ENCODE measurements around the gene GLT6D1.

Gene GLT6D1

GRCh38 chr9:135622415-135623020 is 16.8 kb downstream of the GLT6D1 start:
- no peak overlapping the region for H2AFZ ChIP-seq (ENCODE audit: low read length)

GRCh38 chr9:135620558-135620957 is 18.8 kb downstream of the GLT6D1 start:
- no peaks in the 10 kb centered on the region for H3F3A ChIP-seq (ENCODE audit: insufficient read depth, low read length)
- H3K9ac ChIP-seq (ENCODE audit: low read length) = no peak overlapping the region
- no peak overlapping the region for H3K4me3 ChIP-seq (ENCODE audit: low read length)
- no peak overlapping the region for H3K4me2 ChIP-seq (ENCODE audit: low read depth, low read length)
- no peak overlapping the region for H3K27ac ChIP-seq (ENCODE audit: low read length)
- no peaks in the 10 kb centered on the region for H4K20me1 ChIP-seq (ENCODE audit: insufficient read depth, low read length)
- H3K9me2 ChIP-seq (replicated peaks; ENCODE audit: insufficient read depth, low read length) = no peaks in the 10 kb centered on the region
- peaks cover 13% of the 10 kb centered on the region for H3K4me1 ChIP-seq (ENCODE audit: low read length)
- no peaks in the 10 kb centered on the region for H3K9me3 ChIP-seq (replicated peaks; ENCODE audit: insufficient read depth, low read length)
- peaks cover 58% of the 10 kb centered on the region for H3K27me3 ChIP-seq (replicated peaks; ENCODE audit: insufficient read depth, low read length)
- no peak for DNase-seq
- TF ChIP-seq EZH2phosphoT487 (IDR thresholded peaks at IDR 0.05; ENCODE audit: low read length) = no peak
- TF ChIP-seq CTCF (IDR thresholded peaks at IDR 0.05; ENCODE audit: low read length) = no peak
- TF ChIP-seq EZH2 (optimal IDR thresholded peaks at IDR 0.05; ENCODE audit: low read depth, low read length) = no peak
- no peaks in the 10 kb centered on the region for H3K79me2 ChIP-seq (ENCODE audit: low read length)
- H2AFZ ChIP-seq (ENCODE audit: low read length) = no peak overlapping the region
- H3K36me3 ChIP-seq (replicated peaks; ENCODE audit: insufficient read depth, low read length) = no peaks in the 10 kb centered on the region

More at GRCh38 chr9:135622415-135623020, 16.8 kb downstream of the GLT6D1 start:
- peak overlapping the region; percentile 53; the same call in 1 of the 2 replicates for H3K27ac ChIP-seq (ENCODE audit: low read length)
- H3K9me3 ChIP-seq (replicated peaks; ENCODE audit: insufficient read depth, low read length) = no peaks in the 10 kb centered on the region
- H4K20me1 ChIP-seq (ENCODE audit: insufficient read depth, low read length) = no peaks in the 10 kb centered on the region
- no peak for TF ChIP-seq EZH2phosphoT487 (IDR thresholded peaks at IDR 0.05; ENCODE audit: low read length)
- TF ChIP-seq CTCF (IDR thresholded peaks at IDR 0.05; ENCODE audit: low read length) = no peak
- no peak for TF ChIP-seq EZH2 (optimal IDR thresholded peaks at IDR 0.05; ENCODE audit: low read depth, low read length)
- H3K4me2 ChIP-seq (ENCODE audit: low read depth, low read length) = peak overlapping the region; percentile 14; the same call in 1 of the 2 replicates
- H3F3A ChIP-seq (ENCODE audit: insufficient read depth, low read length) = no peaks in the 10 kb centered on the region
- H3K36me3 ChIP-seq (replicated peaks; ENCODE audit: insufficient read depth, low read length) = no peaks in the 10 kb centered on the region
- no peaks in the 10 kb centered on the region for H3K9me2 ChIP-seq (replicated peaks; ENCODE audit: insufficient read depth, low read length)
- H3K9ac ChIP-seq (ENCODE audit: low read length) = no peak overlapping the region
- peaks cover 67% of the 10 kb centered on the region for H3K27me3 ChIP-seq (replicated peaks; ENCODE audit: insufficient read depth, low read length)
- DNase-seq = peak; percentile 9
- no peak overlapping the region for H3K4me3 ChIP-seq (ENCODE audit: low read length)
- H3K79me2 ChIP-seq (ENCODE audit: low read length) = no peaks in the 10 kb centered on the region
- peaks cover 13% of the 10 kb centered on the region for H3K4me1 ChIP-seq (ENCODE audit: low read length)

- no peak for DNase-seq
- Histone ChIP-seq H3K9me2 (replicated peaks; ENCODE audit: insufficient read depth, low read length) (no peaks in the 10 kb centered on the region), H3K4me2 (ENCODE audit: low read depth, low read length) (no peak overlapping the region), H2AFZ (ENCODE audit: low read length) (no peak overlapping the region), H3K9me3 (replicated peaks; ENCODE audit: insufficient read depth, low read length) (no peaks in the 10 kb centered on the region), H3K36me3 (replicated peaks; ENCODE audit: insufficient read depth, low read length) (no peaks in the 10 kb centered on the region), H3K27ac (ENCODE audit: low read length) (no peak overlapping the region), H3K9ac (ENCODE audit: low read length) (no peak overlapping the region), H4K20me1 (ENCODE audit: insufficient read depth, low read length) (no peaks in the 10 kb centered on the region), H3K79me2 (ENCODE audit: low read length) (no peaks in the 10 kb centered on the region), H3K4me3 (ENCODE audit: low read length) (no peak overlapping the region), H3K27me3 (replicated peaks; ENCODE audit: insufficient read depth, low read length) (peaks cover 61% of the 10 kb centered on the region), H3F3A (ENCODE audit: insufficient read depth, low read length) (no peaks in the 10 kb centered on the region), H3K4me1 (ENCODE audit: low read length) (peaks cover 13% of the 10 kb centered on the region)
- no peak for TF ChIP-seq EZH2 (optimal IDR thresholded peaks at IDR 0.05; ENCODE audit: low read depth, low read length)
- no peak for TF ChIP-seq EZH2phosphoT487 (IDR thresholded peaks at IDR 0.05; ENCODE audit: low read length)
- no peak for TF ChIP-seq CTCF (IDR thresholded peaks at IDR 0.05; ENCODE audit: low read length)
Measured at GRCh38 chr9:135619599-135619886, 19.8 kb downstream of the GLT6D1 start.

All from MM.1S (cell line).